K562 (cell line): ENCODE data around the gene PRRX1. TPM values are rescaled to one million over a fixed set of nuclear protein-coding genes. Genes with fewer than 3 reads are reported as not detected.

Experiments used
- ATAC-seq: fragments of 200-7000 bp; cut with Tn5 transposase; 3 replicates; pipeline ENCODE4 v1.9.1; 2020; ENCODE audit warnings: moderate library complexity
- BruUV-seq: library from RNA; stranded (reverse); fragments of 400-500 nt; replicated peaks from 2 replicates; lab custom pipeline; 2021; lab: Mats Ljungman, UMichigan
- CTCF ChIA-PET: fragments of 300-600 bp; formaldehyde crosslinking; extraction: SDS; loops from one replicate; lab custom pipeline; 2021; ENCODE audit warnings: low intra/inter-chr PET ratio; lab: Yijun Ruan, JAX
- POLR2A ChIA-PET: fragments of 300-600, 350-650 bp; sonication (Branson Sonifier 250); formaldehyde crosslinking; extraction: SDS; loops from one replicate; lab custom pipeline; 2021; ENCODE audit warnings: antibody characterized with exemption, inconsistent platforms; lab: Yijun Ruan, JAX
- DNase-seq, 4 experiments: peaks; one replicate each; pipeline versions ENCODE4 v3.0.0 to v3.0.0-alpha.2; 2011 to 2018; ENCODE audit warnings: low spot score in 3 of 4, mixed read lengths in 3 of 4; ENCODE audit errors: extremely low read depth in 1 of 4
- FAIRE-seq: peaks from 2 replicates; lab custom pipeline; 2011; peaks lifted over from hg19 to GRCh38; lab: Jason Lieb, UNC
- H2AFZ ChIP-seq: 2 replicates; pipeline ENCODE4 v1.6.0; 2011; ENCODE audit warnings: low read depth, low read length, control low read depth, inconsistent platforms
- H3K27ac ChIP-seq: fragments of 200-600 bp; 3 replicates; pipeline ENCODE4 v1.8.0; 2011; ENCODE audit warnings: low read depth, mild to moderate bottlenecking, control low read depth, inconsistent platforms, low read length, moderate library complexity, mixed read lengths; ENCODE audit errors: extremely low read depth
- H3K27me3 ChIP-seq, 2 experiments: fragments of 300-600 bp in 1 of 2; 2 replicates in 1 of 2; 3 replicates in 1 of 2; pipeline versions ENCODE4 v1.6.0 to v1.8.0; 2011; ENCODE audit warnings: inconsistent platforms in 2 of 2, low read length in 2 of 2, mild to moderate bottlenecking in 1 of 2, mixed read lengths in 1 of 2, moderate library complexity in 1 of 2; ENCODE audit not compliant: control insufficient read depth in 2 of 2, insufficient read depth in 2 of 2
- H3K36me3 ChIP-seq: fragments of 300-600 bp; 3 replicates; pipeline ENCODE4 v1.8.0; 2011; ENCODE audit warnings: mild to moderate bottlenecking, low read length, inconsistent platforms; ENCODE audit not compliant: control insufficient read depth, insufficient read depth
- H3K4me1 ChIP-seq, 2 experiments: fragments of 200-600 bp in 1 of 2; replicated peaks in 1 of 2; 2 replicates in 1 of 2; 3 replicates in 1 of 2; pipeline versions ENCODE4 v1.5.1 to v1.8.0; 2011; ENCODE audit warnings: inconsistent platforms in 2 of 2, low read length in 2 of 2, mild to moderate bottlenecking in 1 of 2, mixed read lengths in 1 of 2, moderate library complexity in 1 of 2; ENCODE audit not compliant: control insufficient read depth in 2 of 2, insufficient read depth in 2 of 2
- H3K4me2 ChIP-seq: 2 replicates; pipeline ENCODE4 v1.6.1; 2011; ENCODE audit warnings: low read length, control low read depth, inconsistent platforms, mixed read lengths; ENCODE audit not compliant: insufficient read depth
- H3K4me3 ChIP-seq: fragments of 200-600 bp; sonication (generic), shearing (Covaris generic); 2 replicates; pipeline ENCODE4 v1.5.1; 2016; ENCODE audit warnings: control low read depth, inconsistent platforms
- H3K79me2 ChIP-seq: fragments of 200-600 bp; 3 replicates; pipeline ENCODE4 v1.8.0; 2011; ENCODE audit warnings: low read length, inconsistent platforms; ENCODE audit not compliant: control insufficient read depth, insufficient read depth
- H3K9ac ChIP-seq, 2 experiments: 2 replicates each; pipeline versions ENCODE4 v1.6.0 to v1.6.1; 2011; ENCODE audit warnings: low read depth in 2 of 2, low read length in 2 of 2, control low read depth in 1 of 2, inconsistent platforms in 1 of 2, mild to moderate bottlenecking in 1 of 2, mixed read lengths in 1 of 2; ENCODE audit not compliant: insufficient read depth in 1 of 2
- H3K9me1 ChIP-seq: one replicate; pipeline ENCODE4 v1.6.0; 2011; ENCODE audit warnings: inconsistent platforms, mild to moderate bottlenecking, low read length, moderate library complexity; ENCODE audit not compliant: control insufficient read depth, insufficient read depth
- H3K9me3 ChIP-seq: replicated peaks from 2 replicates; pipeline ENCODE4 v1.5.1; 2011; ENCODE audit warnings: low read depth, low read length, inconsistent platforms; ENCODE audit not compliant: control insufficient read depth, insufficient read depth
- H4K20me1 ChIP-seq: replicated peaks from 2 replicates; pipeline ENCODE4 v1.6.1; 2011; ENCODE audit warnings: low read length, inconsistent platforms, mixed read lengths; ENCODE audit not compliant: control insufficient read depth, insufficient read depth
- DACH1 ChIP-seq: fragments of 450-650 bp; IDR thresholded peaks from 2 replicates; pipeline ENCODE4 v1.6.1; 2018; ENCODE audit not compliant: partially characterized antibody
- ELF1 ChIP-seq: fragments of 200-800 bp; sonication (Bioruptor generic); IDR thresholded peaks from 2 replicates; pipeline ENCODE4 v1.6.1; 2016; ENCODE audit warnings: missing genetic modification characterization, missing compliant biosample characterization
- LARP7 ChIP-seq: fragments of 450-650 bp; IDR thresholded peaks from 2 replicates; pipeline ENCODE4 v1.6.1; 2016
- MTF1 ChIP-seq: fragments of 250-450 bp; sonication (Bioruptor Pico); IDR thresholded peaks from 2 replicates; pipeline ENCODE4 v1.9.0; 2021; ENCODE audit warnings: moderate library complexity, mild to moderate bottlenecking, inconsistent platforms, borderline replicate concordance
- ZNF175 ChIP-seq: fragments of 200-800 bp; sonication (Bioruptor generic); IDR thresholded peaks from 2 replicates; pipeline ENCODE4 v1.6.1; 2016; ENCODE audit warnings: low read depth, mild to moderate bottlenecking, missing genetic modification characterization, missing compliant biosample characterization
- ZNF263 ChIP-seq: sonication (generic); formaldehyde crosslinking; IDR thresholded peaks from 2 replicates; pipeline ENCODE4 v1.8.0; 2022; ENCODE audit warnings: mild to moderate bottlenecking, missing genetic modification reagents, borderline replicate concordance
- WGBS: fragments of 100-300 bp; shearing (Covaris generic); methylation state at CpG from one replicate; pipeline ENCODE4 v1.1.6; 2016; ENCODE audit warnings: low coverage, mixed read lengths; ENCODE audit not compliant: insufficient coverage; ENCODE audit errors: missing lambda C conversion rate; 5-methylcytosine and 5-hydroxymethylcytosine counted together
- in situ Hi-C: fragments of 300-500 bp; cut with MboI; formaldehyde crosslinking; loops from 4 replicates; pipeline ENCODE4 v1.15.0; 2018; ENCODE audit warnings: inconsistent platforms, mixed read lengths
- intact Hi-C: fragments of 100-400 bp; cut with micrococcal nuclease; formaldehyde crosslinking; loops from 2 replicates; pipeline ENCODE4 v1.14.2; 2022
- polyA plus RNA-seq, 8 experiments: library from polyadenylated mRNA; depleted of rRNA in 4 of 8; stranded (reverse) in 5 of 8; unstranded in 3 of 8; fragments of >200 nt; fragmentation: Nextera tagmentation in 2 of 8; fragmentation: Illumina TruSeq in 1 of 8; extraction: Ambion mirVana in 2 of 8; extraction: Trizol in 1 of 8; gene quantifications; 2 replicates each; pipeline versions ENCODE4 v1.2.1 to v1.2.3, GENCODE V29; 2011 to 2014; ENCODE audit warnings: inconsistent platforms in 1 of 8, missing spikeins in 1 of 8
- total RNA-seq, 7 experiments: library from RNA; depleted of rRNA in 6 of 7; stranded (reverse); fragments of >200 nt in 6 of 7; fragmentation: Illumina TruSeq in 2 of 7; extraction: Trizol in 2 of 7; gene quantifications; 2 replicates each; pipeline versions ENCODE4 v1.2.1 to v1.2.3, GENCODE V29; 2011 to 2021; ENCODE audit warnings: low replicate concordance in 1 of 7

The PRRX1 gene
- total and polyA plus RNA-seq, 9 of the 15 experiments (the other 6 are each of a cell fraction or from before 2014, with no cell fraction given) = not detected

DNA sequence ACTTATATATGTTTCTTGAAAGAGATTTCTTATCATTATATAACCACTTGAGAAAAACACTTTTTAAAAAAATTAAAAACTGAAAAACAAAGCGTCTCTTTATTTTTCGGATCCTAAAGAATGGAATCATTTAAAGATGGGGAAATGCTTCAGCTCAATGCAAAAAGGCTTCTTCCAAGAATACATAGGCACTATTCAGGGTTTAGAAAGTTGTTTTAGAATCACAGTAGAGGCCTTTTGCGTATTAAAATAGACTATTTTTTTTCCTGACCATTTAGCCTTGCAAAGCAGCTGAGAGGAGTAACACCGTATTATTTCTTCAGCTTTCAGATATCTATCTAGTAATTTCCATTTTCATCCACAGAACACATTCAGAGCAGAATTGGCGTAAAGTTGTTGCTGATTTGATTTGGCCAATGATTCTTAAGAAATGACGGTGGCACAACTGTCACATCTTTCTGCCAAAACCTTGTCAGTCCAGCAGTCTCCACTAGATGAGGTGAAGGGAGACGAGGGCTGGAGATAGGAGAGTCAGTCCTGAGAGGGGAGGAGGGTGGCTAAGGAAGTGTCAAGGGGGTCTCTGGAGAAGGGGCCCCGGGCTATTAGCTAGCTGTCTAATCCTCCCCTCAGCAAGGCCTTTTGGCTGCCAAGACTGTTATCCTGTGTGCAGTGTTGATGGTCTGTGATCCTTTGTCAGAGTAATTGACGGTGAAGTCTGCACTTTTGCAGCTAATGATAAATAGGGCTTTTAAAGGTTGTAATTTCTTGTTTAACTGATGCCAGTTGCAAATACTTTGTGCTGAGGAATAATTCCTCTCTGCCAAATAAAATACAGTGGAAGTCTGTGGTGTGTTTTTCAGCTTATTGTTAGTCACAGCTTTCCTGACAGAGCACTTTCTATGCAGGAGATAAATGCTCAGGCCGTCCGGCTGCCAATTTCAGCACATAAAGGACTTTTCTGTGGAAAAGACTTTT is 34.7 kb downstream of the PRRX1 start:
- H3K36me3 ChIP-seq = no peaks in the 10 kb centered on the region
- no peaks in the 10 kb centered on the region for H3K9me3 ChIP-seq
- H3K9me1 ChIP-seq = no peaks in the 10 kb centered on the region
- no peaks in the 10 kb centered on the region for H3K4me1 ChIP-seq
- in situ Hi-C loops = no loop called here
- under 1% methylated on average over 11 of the region's 11 CpGs for WGBS
- H3K9ac ChIP-seq = no peak overlapping the region
- DNase-seq = no peak
- FAIRE-seq = no peak
- no peak overlapping the region for H3K27ac ChIP-seq
- H3K4me2 ChIP-seq = no peak overlapping the region
- ChIA-PET POLR2A (no interaction called here), CTCF (no interaction called here)
- TF ChIP-seq ZNF263 (CRISPR knock-in tag) (no peak), DACH1 (no peak), ZNF175 (CRISPR knock-in tag) (no peak), MTF1 (no peak), LARP7 (no peak), ELF1 (tag) (no peak)
- no peak overlapping the region for H3K4me3 ChIP-seq
- ATAC-seq = no peak
- H3K27me3 ChIP-seq = no peaks in the 10 kb centered on the region
- H3K79me2 ChIP-seq = no peaks in the 10 kb centered on the region
- no TSS peak for BruUV-seq
- intact Hi-C loops = no loop called here
- H2AFZ ChIP-seq = no peak overlapping the region
- no peaks in the 10 kb centered on the region for H4K20me1 ChIP-seq
